HUES6 (cell line): ENCODE data around the gene RALGPS1.
A peak's percentile ranks its signal among the peaks of the same experiment; 100 is the strongest.

ENCODE experiments used
- H3K27ac ChIP-seq: 2 replicates; pipeline ENCODE4 v1.7.0; 2013; ENCODE audit warnings: low read depth, mild to moderate bottlenecking, low read length, inconsistent platforms
- H3K27me3 ChIP-seq: 2 replicates; pipeline ENCODE4 v1.6.1; 2013; ENCODE audit warnings: low read length; ENCODE audit not compliant: control insufficient read depth, insufficient read depth
- H3K36me3 ChIP-seq: 2 replicates; pipeline ENCODE4 v1.6.1; 2013; ENCODE audit warnings: low read length; ENCODE audit not compliant: control insufficient read depth, insufficient read depth
- H3K4me1 ChIP-seq: 2 replicates; pipeline ENCODE4 v1.6.1; 2013; ENCODE audit warnings: low read length; ENCODE audit not compliant: control insufficient read depth, insufficient read depth
- H3K4me3 ChIP-seq: 2 replicates; pipeline ENCODE4 v1.5.1; 2013; ENCODE audit warnings: low read depth, low read length
- H3K9ac ChIP-seq: one replicate; pipeline ENCODE4 v1.6.1; 2013; ENCODE audit warnings: mild to moderate bottlenecking, low read length
- H3K9me3 ChIP-seq: 2 replicates; pipeline ENCODE4 v1.6.1; 2013; ENCODE audit warnings: low read depth, low read length; ENCODE audit not compliant: control insufficient read depth, insufficient read depth

The RALGPS1 gene

DNA sequence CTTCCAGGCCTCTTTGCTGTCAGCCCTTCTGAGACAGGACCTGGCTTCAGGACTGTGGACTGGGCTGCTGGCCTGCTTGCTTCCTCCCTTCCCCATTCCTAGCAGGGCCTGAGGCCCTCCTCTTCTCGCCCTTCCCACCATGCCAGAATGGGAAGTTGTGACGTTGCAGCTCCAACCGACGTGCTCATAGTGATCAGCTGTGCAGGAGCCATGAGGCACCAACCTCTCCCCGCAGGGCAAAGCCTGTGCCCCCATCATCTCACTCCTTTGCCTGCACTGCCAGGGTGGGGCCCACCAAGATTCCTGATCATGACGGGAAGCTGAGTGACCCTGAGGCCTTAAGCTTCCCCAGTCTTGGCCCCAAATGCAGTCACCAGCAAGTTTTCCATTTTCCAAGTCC is 304.9 kb downstream of the RALGPS1 start:
- no peak overlapping the region for H3K9ac ChIP-seq
- peaks cover 22% of the 10 kb centered on the region for H3K27me3 ChIP-seq
- H3K4me1 ChIP-seq: peaks cover 7% of the 10 kb centered on the region; the same call in 1 of the 2 replicates
- H3K9me3 ChIP-seq: no peaks in the 10 kb centered on the region
- no peak overlapping the region for H3K27ac ChIP-seq
- no peak overlapping the region for H3K4me3 ChIP-seq
- no peaks in the 10 kb centered on the region for H3K36me3 ChIP-seq

- H3K27me3 ChIP-seq: peaks cover 37% of the 10 kb centered on the region
- H3K4me1 ChIP-seq: peaks cover 5% of the 10 kb centered on the region; the same call in 1 of the 2 replicates
- no peak overlapping the region for H3K9ac ChIP-seq
- no peak overlapping the region for H3K27ac ChIP-seq
- H3K9me3 ChIP-seq: no peaks in the 10 kb centered on the region
- no peak overlapping the region for H3K4me3 ChIP-seq
- no peaks in the 10 kb centered on the region for H3K36me3 ChIP-seq
These were observed 307.1 kb downstream of the RALGPS1 start for GRCh38 chr9:127221695-127222094.

GRCh38 chr9:127222388-127223095 is 308.0 kb downstream of the RALGPS1 start:
- Histone ChIP-seq H3K4me3 (no peak overlapping the region), H3K9me3 (no peaks in the 10 kb centered on the region), H3K36me3 (no peaks in the 10 kb centered on the region), H3K27ac (no peak overlapping the region), H3K9ac (no peak overlapping the region), H3K4me1 (peaks cover 5% of the 10 kb centered on the region; the same call in 1 of the 2 replicates), H3K27me3 (peaks cover 41% of the 10 kb centered on the region)

GRCh38 chr9:127223266-127223665 is 308.7 kb downstream of the RALGPS1 start:
- Histone ChIP-seq H3K9me3 (no peaks in the 10 kb centered on the region), H3K9ac (no peak overlapping the region), H3K4me3 (no peak overlapping the region), H3K27ac (no peak overlapping the region), H3K4me1 (peaks cover 5% of the 10 kb centered on the region; the same call in 1 of the 2 replicates), H3K27me3 (peaks cover 41% of the 10 kb centered on the region), H3K36me3 (no peaks in the 10 kb centered on the region)

- Histone ChIP-seq H3K9ac (no peak overlapping the region), H3K4me1 (peaks cover 5% of the 10 kb centered on the region; the same call in 1 of the 2 replicates), H3K36me3 (no peaks in the 10 kb centered on the region), H3K4me3 (peak overlapping the region; percentile 65), H3K27me3 (peaks cover 41% of the 10 kb centered on the region), H3K27ac (no peak overlapping the region), H3K9me3 (no peaks in the 10 kb centered on the region)
These were observed 309.2 kb downstream of the RALGPS1 start for GRCh38 chr9:127223810-127224177.

GRCh38 chr9:127224178-127224882 is 309.7 kb downstream of the RALGPS1 start:
- Histone ChIP-seq H3K36me3 (no peaks in the 10 kb centered on the region), H3K4me3 (peak overlapping the region; percentile 93), H3K9me3 (no peaks in the 10 kb centered on the region), H3K27me3 (peaks cover 41% of the 10 kb centered on the region), H3K9ac (peak overlapping the region; percentile 71), H3K27ac (0 out of 2 replicates have a peak overlapping the region, but pooled peaks have one; percentile 56), H3K4me1 (peaks cover 5% of the 10 kb centered on the region; the same call in 1 of the 2 replicates)

GRCh38 chr9:127224883-127225739 is 310.5 kb downstream of the RALGPS1 start:
- H3K9me3 ChIP-seq: no peaks in the 10 kb centered on the region
- peak overlapping the region; percentile 93 for H3K4me3 ChIP-seq
- H3K27me3 ChIP-seq: peaks cover 41% of the 10 kb centered on the region
- peak overlapping the region; percentile 39 for H3K9ac ChIP-seq
- no peaks in the 10 kb centered on the region for H3K36me3 ChIP-seq
- peaks cover 5% of the 10 kb centered on the region; the same call in 1 of the 2 replicates for H3K4me1 ChIP-seq
- no peak overlapping the region for H3K27ac ChIP-seq

DNA sequence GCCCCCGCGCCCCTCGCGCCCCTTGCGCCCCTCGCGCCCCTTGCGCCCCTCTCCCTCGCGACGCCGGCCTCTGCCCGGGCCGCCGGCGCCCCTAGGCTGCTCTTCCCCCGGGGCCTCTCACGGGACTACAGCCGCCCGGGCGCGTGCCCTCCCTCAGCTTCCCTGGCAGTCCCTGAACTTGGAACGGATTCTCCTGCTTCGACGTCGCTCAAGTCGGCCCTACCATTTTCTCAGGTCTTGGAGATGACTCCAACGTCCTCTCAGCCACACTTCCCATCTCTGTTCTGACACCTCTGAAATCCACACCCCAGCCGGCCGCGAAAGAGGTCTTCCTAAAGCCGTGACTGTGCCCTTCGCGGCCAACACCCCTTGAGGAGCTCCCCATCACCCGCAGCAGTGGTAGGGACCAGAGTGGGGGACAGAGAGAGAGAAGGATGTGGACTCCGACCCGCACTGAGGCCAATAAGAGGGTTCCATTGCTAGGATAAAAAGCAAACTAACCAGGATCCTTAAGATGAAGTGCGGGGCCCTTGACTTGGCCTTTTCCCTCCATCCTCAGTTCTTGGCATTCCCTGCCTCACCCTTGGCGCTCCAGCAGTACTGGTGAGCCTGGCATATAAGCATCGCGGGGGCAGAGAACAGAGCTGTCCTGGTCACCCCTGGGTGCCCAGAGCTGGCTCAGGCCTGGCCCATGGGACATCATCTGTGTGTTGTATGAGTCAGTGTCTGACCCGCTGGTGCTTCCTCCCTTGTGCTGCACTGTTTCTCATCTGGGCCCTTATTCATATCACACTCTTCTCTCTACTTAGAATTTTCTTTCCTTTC is 311.4 kb downstream of the RALGPS1 start:
- Histone ChIP-seq H3K4me1 (peaks cover 5% of the 10 kb centered on the region; the same call in 1 of the 2 replicates), H3K36me3 (no peaks in the 10 kb centered on the region), H3K27me3 (peaks cover 41% of the 10 kb centered on the region), H3K27ac (no peak overlapping the region), H3K9ac (no peak overlapping the region), H3K9me3 (no peaks in the 10 kb centered on the region), H3K4me3 (peak overlapping the region; percentile 71)

DNA sequence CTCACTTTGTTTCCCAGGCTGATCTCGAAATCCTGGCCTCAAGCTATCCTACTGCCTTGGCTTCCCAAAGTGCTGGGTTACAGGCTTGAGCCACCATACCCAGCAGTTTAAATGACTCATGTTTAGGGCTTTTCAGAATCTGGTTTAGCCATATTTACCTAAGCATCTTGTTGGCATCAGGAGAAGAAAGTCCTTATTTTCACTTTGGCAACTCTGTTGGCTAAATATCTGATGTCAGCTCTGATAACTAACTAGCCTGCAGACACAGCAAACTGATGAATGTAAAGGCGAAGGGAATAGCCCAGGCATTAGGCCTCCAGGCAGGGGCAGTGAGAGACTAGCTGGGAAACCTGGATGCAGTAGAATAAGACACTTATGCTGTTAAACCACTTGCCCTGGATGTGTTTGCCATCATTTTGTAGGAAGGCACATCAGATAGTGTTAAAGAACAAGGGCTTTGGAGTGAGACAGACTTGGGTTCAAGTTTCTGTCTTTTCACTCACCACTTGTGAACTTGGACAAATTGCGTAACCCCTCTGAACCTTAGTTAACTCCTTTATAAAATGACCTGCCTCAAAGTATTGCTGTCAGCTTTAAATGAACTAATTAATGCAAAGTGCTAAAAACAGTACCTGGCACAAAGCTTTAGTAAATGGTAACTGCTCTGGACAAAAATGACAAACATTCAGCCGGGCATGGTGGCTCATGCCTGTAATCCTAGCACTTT is 315.3 kb downstream of the RALGPS1 start:
- Histone ChIP-seq H3K4me1 (no peaks in the 10 kb centered on the region), H3K9me3 (no peaks in the 10 kb centered on the region), H3K4me3 (no peak overlapping the region), H3K27ac (no peak overlapping the region), H3K9ac (no peak overlapping the region), H3K27me3 (peaks cover 19% of the 10 kb centered on the region), H3K36me3 (no peaks in the 10 kb centered on the region)

DNA sequence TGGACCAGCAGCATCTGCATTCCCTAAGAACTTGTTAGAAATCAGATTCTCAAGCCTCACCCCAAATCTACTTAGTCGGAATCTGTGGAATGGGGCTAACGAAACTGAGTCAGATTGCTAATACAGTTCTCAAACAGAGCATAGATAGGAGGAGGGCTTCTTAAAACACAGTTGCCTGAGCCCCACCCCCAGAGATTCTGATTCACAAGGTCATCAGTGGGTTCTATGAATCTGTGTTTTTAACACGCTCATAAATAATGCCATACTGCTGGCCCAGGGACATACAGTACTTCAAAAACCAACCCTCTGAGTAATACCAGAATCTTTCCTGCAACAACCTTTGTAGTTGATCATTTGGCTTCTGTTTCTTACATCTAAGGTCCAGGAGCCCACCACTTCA is 317.1 kb downstream of the RALGPS1 start:
- peaks cover 4% of the 10 kb centered on the region for H3K27me3 ChIP-seq
- no peaks in the 10 kb centered on the region for H3K36me3 ChIP-seq
- H3K27ac ChIP-seq: no peak overlapping the region
- H3K9ac ChIP-seq: no peak overlapping the region
- H3K4me3 ChIP-seq: no peak overlapping the region
- no peaks in the 10 kb centered on the region for H3K9me3 ChIP-seq
- H3K4me1 ChIP-seq: no peaks in the 10 kb centered on the region
